HG02588 (cell line): ENCODE data around the gene CRYGS.

ENCODE experiments used
- ATAC-seq: cut with Tn5 transposase; IDR thresholded peaks from one replicate; pipeline ENCODE4 v1.9.1; 2021; ENCODE audit warnings: mild to moderate bottlenecking, moderate library complexity; ENCODE audit not compliant: unreplicated experiment

The CRYGS gene

GRCh38 chr3:186496635-186497034 lies 47.5 kb downstream of the CRYGS start:
- no peak for ATAC-seq

GRCh38 chr3:186496016-186496415 lies 48.2 kb downstream of the CRYGS start:
- ATAC-seq: no peak

GRCh38 chr3:186493525-186494255 lies 50.5 kb downstream of the CRYGS start:
- ATAC-seq: no peak

- ATAC-seq: no peak
Measured at GRCh38 chr3:186492385-186492984, 51.7 kb downstream of the CRYGS start.

GRCh38 chr3:186489507-186489906 lies 54.7 kb downstream of the CRYGS start:
- no peak for ATAC-seq
